Activated gamma-delta T cell (primary cell): ENCODE results near the gene PPP1CA.
"Not testable (repeated sequence)": the region's sequence is repeated elsewhere in the genome, so short reads cannot be mapped to it uniquely, and the experiment has no call there.

Source experiments
- DNase-seq: peaks from one replicate; lab custom pipeline; 2025; lab: John Stamatoyannopoulos, UW

PPP1CA gene

GRCh38 chr11:67435031-67435726, 33.5 kb upstream of the PPP1CA start:
- no peak for DNase-seq

DNA sequence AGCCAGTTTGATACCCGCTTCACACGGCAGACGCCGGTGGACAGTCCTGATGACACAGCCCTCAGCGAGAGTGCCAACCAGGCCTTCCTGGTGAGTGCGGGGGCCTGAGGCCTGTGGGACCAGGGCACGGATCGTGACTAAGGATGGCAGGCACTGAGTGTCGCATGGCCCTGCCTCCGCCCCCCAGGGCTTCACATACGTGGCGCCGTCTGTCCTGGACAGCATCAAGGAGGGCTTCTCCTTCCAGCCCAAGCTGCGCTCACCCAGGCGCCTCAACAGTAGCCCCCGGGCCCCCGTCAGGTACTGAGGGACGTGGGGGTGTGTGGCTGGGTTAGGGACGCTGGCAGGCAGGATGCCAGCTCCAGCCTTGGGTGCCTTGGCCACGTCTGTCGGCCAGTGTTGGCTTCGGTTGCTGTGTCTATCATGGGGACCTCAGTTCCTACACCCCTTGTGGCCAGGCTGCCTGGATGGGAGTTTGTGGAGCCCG, 32.8 kb upstream of the PPP1CA start:
- no peak for DNase-seq

GRCh38 chr11:67433536-67434394, 32.1 kb upstream of the PPP1CA start:
- no peak for DNase-seq

DNA sequence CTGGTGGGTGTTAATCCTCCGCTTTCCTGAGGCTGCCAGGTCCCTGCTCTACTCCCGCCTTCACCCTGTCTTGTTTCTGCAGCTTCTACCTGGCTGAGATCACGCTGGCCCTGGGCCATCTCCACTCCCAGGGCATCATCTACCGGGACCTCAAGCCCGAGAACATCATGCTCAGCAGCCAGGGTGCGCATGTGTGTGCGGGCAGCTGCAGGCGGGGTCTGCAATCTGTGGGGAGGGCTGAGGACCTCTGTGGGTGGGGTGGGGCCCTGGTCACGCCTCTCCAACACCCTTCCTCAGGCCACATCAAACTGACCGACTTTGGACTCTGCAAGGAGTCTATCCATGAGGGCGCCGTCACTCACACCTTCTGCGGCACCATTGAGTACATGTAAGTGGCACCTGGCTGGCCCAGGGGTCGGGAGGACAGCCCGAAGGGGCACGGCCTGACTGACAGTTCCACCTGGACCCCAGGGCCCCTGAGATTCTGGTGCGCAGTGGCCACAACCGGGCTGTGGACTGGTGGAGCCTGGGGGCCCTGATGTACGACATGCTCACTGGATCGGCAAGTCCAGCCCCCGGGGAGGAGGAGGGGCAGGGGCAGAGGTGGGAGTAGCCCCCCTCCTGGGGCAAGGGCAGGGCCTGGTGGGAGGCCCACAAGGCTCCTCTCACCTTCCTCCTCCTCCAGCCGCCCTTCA, 31.1 kb upstream of the PPP1CA start:
- no peak for DNase-seq

DNA sequence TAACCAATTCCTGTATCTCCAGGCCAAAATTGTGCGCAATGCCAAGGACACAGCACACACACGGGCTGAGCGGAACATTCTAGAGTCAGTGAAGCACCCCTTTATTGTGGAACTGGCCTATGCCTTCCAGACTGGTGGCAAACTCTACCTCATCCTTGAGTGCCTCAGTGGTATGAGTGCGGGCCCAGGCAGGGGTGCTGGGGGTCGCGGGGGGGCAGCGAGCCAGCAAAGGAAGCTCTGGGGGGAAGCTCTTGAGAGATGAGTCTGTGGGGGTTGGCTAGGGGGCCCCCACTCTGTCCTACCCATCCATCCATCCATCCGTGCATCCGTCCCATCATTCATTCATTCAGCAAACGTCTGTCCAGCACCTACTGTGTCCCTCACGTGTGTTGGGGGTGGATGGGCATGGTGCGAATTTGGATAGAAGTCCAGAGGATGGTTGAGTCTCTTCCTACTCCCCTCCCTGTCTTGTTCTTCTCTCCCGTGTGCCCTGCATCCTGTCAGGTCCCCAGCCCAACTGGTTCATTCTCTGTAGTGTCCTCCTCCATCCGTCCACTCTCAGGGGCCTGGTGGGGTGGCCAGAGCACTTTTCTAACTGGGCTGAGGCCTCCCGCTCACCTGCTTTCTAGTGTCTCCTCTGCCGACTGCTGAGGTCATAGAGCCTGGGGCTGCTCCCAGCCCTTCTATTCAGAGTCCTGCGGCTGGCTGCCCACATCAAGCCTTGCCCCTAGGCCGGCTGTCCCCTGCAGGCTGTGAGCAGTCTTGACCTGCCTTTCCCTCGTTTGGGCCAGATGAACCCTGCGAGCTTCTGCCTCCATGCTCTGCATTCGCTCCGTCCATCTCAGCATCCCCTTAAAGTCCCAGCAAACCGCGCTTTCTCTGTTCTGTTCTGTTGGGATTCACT, 29.9 kb upstream of the PPP1CA start:
- no peak for DNase-seq

GRCh38 chr11:67429722-67430121, 28.1 kb upstream of the PPP1CA start:
- DNase-seq, result no peak

GRCh38 chr11:67429038-67429668, 27.5 kb upstream of the PPP1CA start:
- DNase-seq, result no peak

- DNase-seq, result peak; percentile 99
Measured at GRCh38 chr11:67428052-67429001, 26.7 kb upstream of the PPP1CA start, which contains the start of gene RPS6KB2. TSS of gene RPS6KB2 (plus strand) at chr11:67428494. CDS start at chr11:67428546, 52 bp downstream.

DNA sequence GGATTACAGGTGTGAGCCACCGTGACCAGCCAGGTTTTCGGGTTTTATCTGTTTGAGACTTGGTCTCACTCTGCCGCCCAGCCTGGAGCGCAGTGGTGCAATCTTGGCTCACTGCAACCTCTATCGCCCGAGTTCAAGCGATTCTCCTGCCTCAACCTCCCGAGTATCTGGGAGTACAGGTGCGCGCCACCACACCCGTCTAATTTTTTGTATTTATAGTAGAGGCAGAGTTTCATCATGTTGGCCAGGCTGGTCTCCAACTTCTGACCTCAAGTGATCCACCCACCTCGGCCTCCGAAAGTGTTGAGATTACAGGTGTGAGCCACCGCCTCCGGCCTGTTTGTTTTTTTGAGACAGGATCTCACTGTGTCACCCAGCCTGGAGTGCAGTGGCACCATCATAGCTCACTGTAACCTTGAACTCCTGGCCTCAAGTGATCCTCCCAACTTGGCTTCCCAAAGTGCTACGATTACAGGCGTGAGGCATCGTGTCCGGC, 25.8 kb upstream of the PPP1CA start:
- DNase-seq, result not testable (repeated sequence)

- no peak for DNase-seq
Measured at GRCh38 chr11:67423891-67424613, 22.4 kb upstream of the PPP1CA start.

GRCh38 chr11:67423466-67423865, 21.8 kb upstream of the PPP1CA start:
- no peak for DNase-seq

- DNase-seq, result no peak
Measured at GRCh38 chr11:67422891-67423290, 21.2 kb upstream of the PPP1CA start.

GRCh38 chr11:67421430-67422031, 19.9 kb upstream of the PPP1CA start:
- no peak for DNase-seq

DNA sequence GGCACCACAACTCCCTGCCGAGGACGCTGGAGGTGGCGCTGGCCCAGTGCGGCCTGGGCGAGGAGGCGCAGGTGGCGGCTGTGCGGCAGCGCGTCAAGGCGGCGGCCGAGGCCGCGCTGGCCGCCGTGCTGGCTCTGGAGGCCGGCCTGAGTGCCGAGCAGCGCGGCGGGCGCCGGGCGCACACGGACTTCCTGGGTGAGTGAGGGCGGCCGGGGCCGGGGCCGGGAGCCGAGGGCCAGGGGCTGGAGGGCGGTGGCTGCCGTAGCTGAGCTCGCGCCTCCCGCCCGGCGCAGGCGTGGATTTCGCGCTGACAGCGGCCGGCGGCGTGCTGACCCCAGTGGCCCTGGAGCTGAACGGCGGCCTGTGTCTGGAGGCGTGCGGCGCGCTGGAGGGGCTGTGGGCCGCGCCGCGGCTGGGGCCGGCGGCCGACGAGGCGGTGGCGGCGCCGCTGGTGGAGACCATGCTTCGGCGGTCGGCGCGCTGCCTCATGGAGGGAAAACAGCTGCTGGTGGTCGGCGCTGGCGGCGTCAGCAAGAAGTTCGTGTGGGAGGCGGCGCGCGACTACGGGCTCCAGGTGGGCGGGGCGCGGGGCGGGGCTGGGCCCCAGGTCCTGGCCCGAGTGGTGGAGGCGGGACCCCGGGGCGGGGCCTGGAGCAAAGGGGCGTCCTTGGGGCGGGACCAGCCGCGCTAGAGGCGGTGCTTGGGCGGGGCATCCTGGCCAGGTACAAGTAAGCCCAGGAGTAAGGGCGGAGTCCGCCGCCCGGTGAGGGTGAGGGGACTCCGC, 19.2 kb upstream of the PPP1CA start:
- peak; percentile 99 for DNase-seq

DNA sequence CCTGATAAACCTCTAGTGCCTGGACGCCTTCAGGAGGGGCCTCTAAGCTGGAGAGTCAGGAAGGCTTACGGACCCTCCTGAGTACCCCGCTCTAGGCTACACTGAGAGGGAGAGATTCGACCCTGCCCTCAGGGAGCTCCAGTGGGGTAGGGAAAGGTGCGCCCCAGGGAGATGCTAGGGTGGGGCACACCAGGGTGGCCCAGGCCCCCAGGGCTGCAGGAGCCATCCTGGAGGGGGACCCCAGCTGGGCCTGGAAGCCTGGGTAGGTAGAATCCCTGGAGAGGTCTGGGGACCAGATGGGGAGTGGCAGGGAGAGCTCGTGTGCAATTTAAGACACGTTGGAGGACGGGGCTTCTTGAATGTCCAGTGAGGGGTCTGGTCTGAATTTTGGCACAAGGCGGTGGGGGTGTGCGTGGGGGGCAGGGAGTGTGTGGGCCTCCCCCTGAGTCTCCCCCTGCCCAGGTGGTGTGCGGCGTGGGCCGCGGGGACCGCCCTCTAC, 18.5 kb upstream of the PPP1CA start:
- no peak for DNase-seq

DNA sequence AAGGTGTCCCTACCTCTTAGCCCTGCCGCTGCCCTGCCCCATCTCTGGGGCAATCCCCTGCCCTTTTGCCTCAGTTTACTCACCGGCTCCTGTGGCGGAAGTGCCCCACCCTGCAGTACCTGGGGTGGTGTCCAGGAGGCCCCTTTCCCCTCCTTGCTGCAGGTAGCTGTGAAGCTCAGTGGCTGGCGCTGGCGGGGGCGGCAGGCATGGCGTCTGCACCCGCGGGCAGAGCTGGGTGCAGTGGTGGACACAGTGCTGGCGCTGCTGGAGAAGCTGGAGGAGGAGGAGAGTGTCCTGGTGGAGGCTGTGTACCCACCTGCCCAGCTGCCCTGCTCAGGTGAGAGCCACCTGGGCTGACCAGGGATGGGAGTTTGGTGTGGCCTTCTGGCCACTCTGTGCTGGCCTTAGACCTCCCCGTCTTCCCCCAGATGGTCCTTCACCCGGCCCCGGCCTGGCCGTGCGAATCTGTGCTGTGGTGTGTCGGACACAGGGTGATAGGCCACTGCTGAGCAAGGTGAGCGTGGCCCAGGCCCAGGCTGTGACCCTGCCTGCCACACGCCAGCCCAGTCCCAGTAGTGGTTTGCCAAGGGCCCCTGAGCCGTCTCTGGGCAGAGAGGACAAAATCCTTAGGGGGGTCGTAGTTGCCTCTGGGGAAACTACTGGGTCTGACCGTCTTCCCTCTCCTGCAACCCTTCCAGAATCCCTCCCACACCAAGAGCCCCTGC, 17.8 kb upstream of the PPP1CA start:
- no peak for DNase-seq
